ENCODE data around the gene SOX5. TPM values are rescaled to one million over a fixed set of nuclear protein-coding genes. Genes with fewer than 3 reads are reported as not detected.

Gene SOX5
- total and polyA plus RNA-seq, 2 experiments from 2014 or later = 1.0 to 4.7 TPM

GRCh38 chr12:23535441-23535840, 414.0 kb downstream of the SOX5 start:
- no peaks in the 10 kb centered on the region for H4K20me1 ChIP-seq (replicated peaks; ENCODE audit: insufficient read depth)
- no peak for TF ChIP-seq CREB1 (CRISPR knock-in tag; IDR thresholded peaks at IDR 0.05; ENCODE audit: low read depth)
- TF ChIP-seq STAT1 (IDR thresholded peaks at IDR 0.05; ENCODE audit: unreplicated experiment) = no peak
- TF ChIP-seq REST (IDR thresholded peaks at IDR 0.05; ENCODE audit: unreplicated experiment) = no peak
- no peak for TF ChIP-seq EZH2phosphoT487 (IDR thresholded peaks at IDR 0.05; ENCODE audit: unreplicated experiment)
- TF ChIP-seq CTCF (conservative IDR thresholded peaks at IDR 0.05; ENCODE audit: low read depth in 2 of 2) = no peak
- TF ChIP-seq ZNF462 (CRISPR knock-in tag; IDR thresholded peaks at IDR 0.05) = no peak
- TF ChIP-seq EZH2 (IDR thresholded peaks at IDR 0.05; ENCODE audit: low read depth, unreplicated experiment) = no peak
- no peak for TF ChIP-seq JUNB (IDR thresholded peaks at IDR 0.05; ENCODE audit: unreplicated experiment)
- TF ChIP-seq ZNF114 (CRISPR knock-in tag; IDR thresholded peaks at IDR 0.05) = no peak
- no peak for TF ChIP-seq ZNF331 (CRISPR knock-in tag; IDR thresholded peaks at IDR 0.05; ENCODE audit: low read depth)
- H3F3A ChIP-seq (replicated peaks; ENCODE audit: low read depth) = no peaks in the 10 kb centered on the region

More at GRCh38 chr12:23535441-23535840, 414.0 kb downstream of the SOX5 start:
- H3K36me3 ChIP-seq (ENCODE audit: insufficient read depth) = no peaks in the 10 kb centered on the region
- Mint-ChIP-seq H3K9me3 (no peaks in the 10 kb centered on the region), H3K36me3 (ENCODE audit: low read depth) (no peaks in the 10 kb centered on the region), H3K4me1 (peaks cover 18% of the 10 kb centered on the region), H3K27me3 (ENCODE audit: insufficient read depth, low read depth, poor library complexity) (peaks cover 1% of the 10 kb centered on the region), H3K27ac (no peak overlapping the region), H3K4me3 (no peak overlapping the region)
- H3K79me2 ChIP-seq (replicated peaks; ENCODE audit: insufficient read depth) = no peaks in the 10 kb centered on the region
- H3K9me2 ChIP-seq (ENCODE audit: insufficient read depth) = 0 out of 2 replicates have a peak, but pooled peaks cover 4% of the 10 kb centered on the region
- ATAC-seq (no peak), DNase-seq (ENCODE audit: low spot score) (no peak)
- no peaks in the 10 kb centered on the region for H3K27me3 ChIP-seq (ENCODE audit: insufficient read depth)
- H3K27ac ChIP-seq (ENCODE audit: low read depth) = no peak overlapping the region
- no peak overlapping the region for H3K4me2 ChIP-seq
- H3K4me1 ChIP-seq (ENCODE audit: insufficient read depth) = peaks cover 3% of the 10 kb centered on the region; the same call in 1 of the 2 replicates
- no peak overlapping the region for H3K4me3 ChIP-seq
- no peak overlapping the region for H2AFZ ChIP-seq
